NCI-H748 (cell line): ENCODE results near the gene EIF1AD.

Experiments
- DNase-seq: peaks from one replicate; lab custom pipeline; 2025; ENCODE audit not compliant: unreplicated experiment; lab: John Stamatoyannopoulos, UW

EIF1AD gene

DNA sequence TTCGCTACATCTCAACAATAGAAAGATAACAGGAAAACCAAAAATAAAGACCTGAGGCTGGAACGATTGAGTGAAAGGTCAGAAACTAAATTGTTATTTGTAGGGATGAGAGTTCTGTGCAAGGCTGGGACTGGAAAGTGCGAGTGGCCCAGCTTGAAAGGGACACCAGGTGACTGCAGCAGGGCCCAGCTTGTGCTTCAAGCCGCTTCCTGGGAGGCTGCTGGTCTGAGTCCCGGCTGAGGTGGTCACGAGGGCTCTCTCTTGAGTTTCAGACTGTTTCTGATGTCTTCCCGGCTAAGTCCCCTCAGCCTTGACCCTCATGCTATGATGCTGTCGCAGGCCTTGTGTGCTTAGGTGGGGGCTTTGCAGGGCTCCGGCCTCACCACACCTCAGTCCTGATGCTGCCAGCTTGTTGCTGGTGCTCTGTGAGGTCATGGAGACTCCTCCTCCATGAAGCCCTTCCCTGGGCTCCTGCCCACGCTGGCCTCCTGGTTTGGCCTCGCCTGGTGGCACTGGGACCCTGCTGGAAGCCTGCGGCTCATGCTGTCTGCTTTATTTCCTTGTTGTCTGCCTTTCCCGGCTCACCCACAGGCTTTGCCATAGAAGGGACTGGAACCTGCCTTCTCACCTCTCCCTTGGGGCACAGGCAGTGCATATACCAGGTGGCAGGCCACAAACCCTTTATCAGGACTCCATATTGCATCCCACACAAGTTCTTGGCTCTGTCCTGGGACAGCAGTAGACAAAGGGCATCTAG is 4.4 kb upstream of the EIF1AD start:
- no peak for DNase-seq

DNA sequence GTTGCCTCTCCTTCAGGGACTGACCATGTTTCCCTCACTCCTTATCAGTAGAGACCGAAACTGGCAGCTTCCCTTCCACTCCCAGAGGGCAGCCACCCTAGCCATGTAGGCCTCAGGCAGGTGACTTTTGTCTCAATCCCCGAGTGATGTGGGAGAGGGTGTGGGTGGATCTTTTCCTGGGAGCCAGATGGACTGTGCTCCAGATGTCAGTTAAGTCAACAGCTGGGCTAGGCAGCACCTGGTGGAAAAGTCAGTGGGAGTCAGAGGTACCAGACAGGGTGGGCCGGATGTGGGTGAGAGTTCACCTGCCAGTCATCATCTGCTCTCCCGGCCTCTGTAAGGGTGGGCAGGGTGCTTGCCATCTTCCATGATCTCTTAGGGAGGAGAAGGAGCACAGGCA is 2.2 kb upstream of the EIF1AD start:
- DNase-seq, result no peak

DNA sequence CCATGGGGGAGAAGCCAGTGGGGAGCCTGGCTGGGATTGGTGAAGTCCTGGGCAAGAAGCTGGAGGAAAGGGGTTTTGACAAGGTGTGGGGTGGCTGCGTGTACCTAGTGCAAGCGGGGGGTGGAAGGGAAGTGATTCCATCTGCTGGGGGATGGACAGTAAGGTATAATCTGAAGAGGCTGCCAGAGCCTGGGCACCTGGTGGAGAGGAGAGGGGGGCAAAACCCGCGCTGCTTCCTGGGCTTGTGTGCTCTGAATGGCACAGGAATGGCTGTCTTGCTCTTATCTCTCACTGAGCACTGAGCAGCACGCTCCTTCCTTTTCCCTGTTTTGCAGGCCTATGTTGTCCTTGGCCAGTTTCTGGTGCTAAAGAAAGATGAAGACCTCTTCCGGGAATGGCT is 1.3 kb upstream of the EIF1AD start:
- no peak for DNase-seq

DNA sequence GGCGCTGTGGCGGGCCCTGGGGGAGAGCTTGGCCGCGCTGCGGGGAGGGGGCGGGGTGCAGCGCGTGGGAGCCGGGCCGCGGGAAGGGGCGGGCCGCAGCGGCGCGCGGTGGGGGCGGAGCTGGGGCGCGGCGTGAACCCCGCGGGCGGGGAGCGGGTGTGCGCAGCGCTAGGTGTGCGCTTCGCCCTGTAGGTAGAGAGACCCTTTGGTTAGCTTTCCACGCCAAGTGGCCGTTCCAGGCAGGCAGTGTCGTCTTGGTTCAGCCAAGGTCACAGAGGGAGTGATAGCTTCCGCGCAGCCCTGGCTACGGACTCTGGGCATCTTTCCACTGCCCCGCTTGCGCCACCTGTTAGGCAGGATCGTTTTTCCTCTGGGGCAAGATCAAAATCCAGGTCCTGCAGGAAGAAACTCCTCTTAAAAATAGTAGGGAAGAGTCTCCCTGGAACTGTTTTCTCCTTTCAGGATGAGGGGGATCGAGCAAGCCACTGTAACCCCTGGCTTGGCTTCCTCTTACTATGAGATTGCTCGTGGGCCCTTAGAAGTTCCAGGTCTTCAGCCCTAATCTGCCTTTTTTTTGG is 780 bp upstream of the EIF1AD start:
- DNase-seq, result peak; percentile 71

DNA sequence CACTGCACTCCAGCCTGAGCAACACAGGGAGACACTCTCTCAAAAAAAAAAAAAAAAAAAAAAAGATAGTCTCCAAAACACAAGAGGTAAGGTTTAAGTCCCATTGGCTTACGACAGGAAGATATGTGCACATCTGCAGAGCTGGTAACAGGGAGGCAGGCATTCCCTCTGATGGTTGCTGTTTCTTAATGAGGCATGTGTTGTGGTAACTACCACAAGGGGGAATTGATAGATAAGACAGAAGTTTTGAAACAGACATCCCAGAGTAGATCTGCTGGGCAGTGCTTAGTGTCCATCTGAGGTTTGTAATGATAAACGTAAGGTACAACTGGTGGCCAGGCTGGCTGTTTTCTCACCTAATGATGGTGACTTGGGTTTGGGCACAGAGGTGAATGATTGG is 4.7 kb downstream of the EIF1AD start:
- no peak for DNase-seq

DNA sequence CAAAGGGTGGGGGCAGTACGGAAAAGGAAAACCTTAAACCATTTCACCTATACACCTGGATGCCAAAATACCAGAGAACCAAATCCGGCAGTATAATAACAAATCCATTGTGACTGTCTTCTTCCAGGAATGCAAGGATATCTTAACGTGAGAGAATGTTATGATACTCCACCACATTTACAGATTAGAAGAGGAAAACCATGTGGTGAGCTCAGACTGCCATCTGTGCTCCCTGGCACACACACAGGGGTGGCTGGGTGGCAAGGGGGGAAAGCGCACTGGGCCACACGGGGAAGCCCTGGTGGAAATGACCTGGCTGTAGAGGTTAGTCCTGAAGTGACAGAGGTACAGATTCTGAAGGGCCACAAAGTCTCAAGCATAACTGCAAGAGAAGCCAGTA is 9.9 kb downstream of the EIF1AD start:
- DNase-seq, result no peak

DNA sequence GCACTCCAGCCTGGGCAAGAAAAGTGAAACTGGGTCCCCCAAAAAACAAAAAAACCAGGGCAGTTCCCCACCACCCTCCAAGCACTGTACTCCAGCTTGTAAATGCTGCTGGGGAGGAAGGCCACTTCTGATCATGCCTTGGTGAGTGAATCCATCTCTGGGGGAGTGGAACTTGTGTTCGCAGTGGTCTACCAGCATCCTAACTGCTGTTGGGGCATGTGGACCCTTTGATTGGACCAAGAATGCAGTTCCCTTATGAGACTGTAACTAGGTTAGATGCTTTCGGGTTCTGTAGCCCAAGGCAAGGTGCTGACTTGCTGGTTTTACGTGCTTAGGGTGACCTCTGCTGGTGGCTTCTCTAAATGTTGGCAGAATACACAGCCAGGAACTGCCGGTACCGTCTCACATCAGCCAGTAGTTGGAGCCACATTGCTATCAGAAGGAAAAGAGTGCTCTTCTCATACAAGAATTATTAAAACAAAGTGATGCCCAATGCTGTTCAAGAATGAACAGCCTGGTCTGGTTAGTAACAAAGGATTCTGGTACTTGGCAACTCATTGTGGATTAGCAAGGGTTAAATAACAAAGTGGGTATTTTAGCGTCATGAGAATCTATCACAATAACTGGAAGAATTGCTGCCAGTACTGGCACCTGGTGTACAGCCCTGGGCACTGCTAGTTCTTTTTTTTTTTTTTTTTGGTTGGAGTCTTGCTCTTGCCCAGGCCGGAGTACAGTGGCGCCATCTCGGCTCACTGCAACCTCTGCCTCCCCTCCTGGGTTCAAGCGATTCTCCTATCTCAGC is 13.0 kb downstream of the EIF1AD start:
- DNase-seq, result peak; percentile 87

DNA sequence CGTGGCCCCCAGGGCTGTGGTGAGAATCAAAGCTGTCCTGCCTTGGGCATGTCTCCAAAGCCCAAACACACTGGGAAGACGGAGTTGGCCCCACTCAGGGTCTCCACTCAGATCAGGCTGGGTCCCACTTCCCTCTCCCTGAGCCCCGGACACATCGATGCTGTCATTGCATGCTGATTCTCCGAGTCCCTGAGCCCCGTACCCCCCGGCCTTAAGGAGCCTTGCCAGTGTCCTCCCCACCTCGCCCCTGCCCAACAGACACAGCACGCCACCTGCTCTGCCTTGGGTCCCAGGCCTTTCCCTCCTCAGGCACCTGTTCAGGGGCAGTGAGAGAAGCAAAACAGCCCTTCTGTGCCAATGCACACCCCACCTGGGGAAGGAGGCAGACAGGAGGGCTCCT is 14.6 kb downstream of the EIF1AD start:
- DNase-seq, result no peak

DNA sequence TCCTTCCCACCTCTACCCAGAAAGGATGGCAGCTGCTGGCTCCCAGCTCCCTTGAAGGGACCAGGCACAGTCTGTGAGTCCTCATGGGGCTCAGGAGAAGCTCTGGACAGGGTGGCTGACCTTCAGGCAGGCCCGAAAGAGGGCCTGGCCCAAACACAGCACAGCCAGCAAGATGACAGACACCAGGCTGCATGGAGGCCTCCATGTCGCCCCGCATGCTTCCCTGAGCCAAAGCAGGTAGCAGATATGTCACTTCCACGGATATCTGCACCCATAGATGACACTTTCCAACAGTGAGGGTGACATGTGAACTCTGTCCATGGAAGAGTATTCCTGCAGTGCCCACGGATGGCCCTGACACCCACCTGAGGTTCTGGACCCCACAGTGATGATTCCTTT is 18.4 kb downstream of the EIF1AD start:
- DNase-seq, result no peak

DNA sequence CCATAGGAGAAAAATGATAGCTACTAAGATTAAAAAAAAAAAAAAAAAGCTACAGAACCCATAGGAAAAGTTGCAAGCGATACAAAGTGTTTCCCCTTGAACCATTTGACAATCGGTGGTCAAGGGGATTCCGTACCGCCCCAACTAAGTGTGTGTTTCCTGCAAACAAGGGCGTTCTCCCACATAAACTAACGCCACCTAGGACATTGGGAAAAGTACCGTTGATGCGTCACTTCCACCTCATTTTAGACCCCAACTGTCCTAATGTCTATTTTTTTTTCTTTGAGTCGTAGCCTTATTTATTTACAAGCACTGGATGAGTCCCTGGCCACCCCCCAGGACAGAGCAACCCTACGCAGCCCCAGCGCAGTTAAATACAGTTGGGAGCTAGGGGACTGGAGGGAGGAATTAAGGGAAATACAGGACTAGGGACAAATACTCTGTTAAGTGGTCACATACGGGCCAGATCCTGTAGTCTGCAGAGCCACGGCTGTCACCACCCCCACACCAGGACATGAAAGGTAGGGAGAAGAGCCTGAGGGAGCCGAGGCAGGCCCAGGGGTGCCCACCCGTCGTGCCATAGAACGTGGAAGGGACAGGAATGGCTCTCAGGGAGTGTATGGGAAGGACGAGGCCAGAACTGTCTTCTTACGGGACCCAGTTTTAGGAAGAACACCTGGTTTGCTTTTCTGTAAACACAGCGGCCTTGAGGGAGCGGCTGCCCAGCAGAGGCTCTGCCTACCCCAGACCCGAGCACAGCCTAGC is 19.0 kb downstream of the EIF1AD start:
- DNase-seq, result no peak

DNA sequence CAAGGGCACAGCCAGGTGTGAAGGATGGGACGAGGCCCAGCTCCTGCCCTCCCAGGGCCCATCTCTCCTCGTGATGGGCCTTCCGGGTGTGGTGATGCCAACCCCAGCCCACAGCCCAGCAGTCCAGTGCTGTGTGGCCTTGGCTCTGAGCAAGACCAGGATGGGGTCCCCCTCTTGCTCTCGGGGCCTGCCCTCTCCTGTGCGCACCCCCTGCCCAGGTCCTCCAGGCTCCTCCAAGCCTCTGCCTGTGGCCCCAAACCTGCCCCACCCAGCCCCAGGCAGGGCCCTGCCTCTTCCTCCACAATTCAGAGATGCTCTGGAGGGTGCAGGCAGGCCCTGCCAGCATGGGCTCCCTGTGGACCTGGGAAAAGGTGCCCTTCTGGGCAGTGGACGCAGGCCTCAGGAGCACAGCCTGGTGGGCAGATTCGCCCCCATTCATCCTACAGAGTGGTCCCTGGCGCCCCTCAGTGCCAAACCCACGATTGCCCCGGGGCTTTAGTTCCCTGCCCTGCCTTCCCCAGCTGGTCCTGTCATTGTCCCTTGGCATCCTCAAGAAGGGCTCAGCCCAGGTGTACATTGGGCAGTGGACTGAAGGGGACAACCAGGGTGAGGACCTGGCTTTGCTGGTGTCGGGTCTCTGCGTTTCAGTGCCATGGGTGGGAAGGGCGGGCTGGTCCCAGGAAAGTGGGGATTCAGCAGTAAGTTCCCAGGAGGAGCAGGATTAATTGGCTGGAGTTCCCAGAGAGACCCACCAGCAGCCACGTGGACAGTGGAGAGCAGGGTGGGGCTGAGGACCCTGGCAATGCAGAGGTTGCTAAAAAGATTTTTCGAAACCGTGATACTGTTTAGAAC is 19.8 kb downstream of the EIF1AD start:
- no peak for DNase-seq

DNA sequence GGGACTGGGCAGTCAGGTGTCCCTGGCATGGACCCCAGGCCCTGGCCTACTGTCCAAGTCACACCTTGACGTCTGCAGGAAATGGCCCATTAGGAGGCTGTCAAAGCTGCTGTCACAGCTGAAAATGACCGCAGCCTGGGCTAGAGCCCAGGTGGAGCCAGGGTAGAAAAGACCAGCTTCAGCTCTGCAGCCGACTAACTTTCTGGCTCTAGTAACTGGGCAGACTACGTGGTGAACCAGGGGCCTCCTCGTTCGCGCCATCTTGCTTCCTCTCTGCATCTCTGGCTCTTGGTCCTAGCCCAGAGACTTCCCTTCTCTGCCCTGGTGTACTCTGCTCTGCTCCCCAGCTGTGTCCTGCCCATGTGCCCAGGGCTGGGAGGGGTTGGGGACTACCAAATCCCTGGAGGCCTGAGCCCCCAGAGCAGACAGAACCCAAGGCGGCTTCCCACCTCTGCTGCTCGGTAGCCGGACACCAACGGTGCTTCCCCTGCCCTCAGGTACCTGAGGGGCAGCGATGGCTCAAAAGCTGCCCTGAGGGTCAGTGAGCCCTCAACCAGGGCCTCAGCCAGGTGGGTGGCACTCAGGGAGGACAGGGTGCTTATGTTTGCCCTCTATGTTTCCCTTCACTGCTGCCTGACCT is 20.7 kb downstream of the EIF1AD start:
- no peak for DNase-seq

DNA sequence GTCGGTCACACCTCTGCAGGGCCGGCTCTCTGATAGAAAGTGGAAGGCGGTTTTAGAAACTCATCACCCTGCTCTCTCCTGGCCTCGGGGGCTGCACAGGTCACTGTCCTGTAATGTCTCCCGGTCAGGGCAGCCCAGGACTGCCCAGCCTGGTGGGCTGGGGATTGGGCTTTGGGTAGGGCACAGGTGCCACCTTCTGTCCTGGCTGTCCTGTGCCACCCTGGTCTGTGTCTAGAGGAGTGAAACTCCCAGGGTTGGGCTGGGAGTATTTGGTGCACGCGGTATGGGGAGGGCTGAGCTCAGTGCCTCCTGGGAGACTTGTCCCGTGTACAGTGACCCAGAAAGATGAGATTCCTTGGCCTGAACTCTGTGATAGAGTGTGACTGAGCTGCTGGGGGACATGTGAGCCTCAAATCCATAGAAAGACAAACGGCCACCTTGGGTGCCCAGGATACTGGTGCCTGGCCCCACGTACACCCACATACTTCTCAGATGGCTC is 22.6 kb downstream of the EIF1AD start:
- DNase-seq, result no peak

DNA sequence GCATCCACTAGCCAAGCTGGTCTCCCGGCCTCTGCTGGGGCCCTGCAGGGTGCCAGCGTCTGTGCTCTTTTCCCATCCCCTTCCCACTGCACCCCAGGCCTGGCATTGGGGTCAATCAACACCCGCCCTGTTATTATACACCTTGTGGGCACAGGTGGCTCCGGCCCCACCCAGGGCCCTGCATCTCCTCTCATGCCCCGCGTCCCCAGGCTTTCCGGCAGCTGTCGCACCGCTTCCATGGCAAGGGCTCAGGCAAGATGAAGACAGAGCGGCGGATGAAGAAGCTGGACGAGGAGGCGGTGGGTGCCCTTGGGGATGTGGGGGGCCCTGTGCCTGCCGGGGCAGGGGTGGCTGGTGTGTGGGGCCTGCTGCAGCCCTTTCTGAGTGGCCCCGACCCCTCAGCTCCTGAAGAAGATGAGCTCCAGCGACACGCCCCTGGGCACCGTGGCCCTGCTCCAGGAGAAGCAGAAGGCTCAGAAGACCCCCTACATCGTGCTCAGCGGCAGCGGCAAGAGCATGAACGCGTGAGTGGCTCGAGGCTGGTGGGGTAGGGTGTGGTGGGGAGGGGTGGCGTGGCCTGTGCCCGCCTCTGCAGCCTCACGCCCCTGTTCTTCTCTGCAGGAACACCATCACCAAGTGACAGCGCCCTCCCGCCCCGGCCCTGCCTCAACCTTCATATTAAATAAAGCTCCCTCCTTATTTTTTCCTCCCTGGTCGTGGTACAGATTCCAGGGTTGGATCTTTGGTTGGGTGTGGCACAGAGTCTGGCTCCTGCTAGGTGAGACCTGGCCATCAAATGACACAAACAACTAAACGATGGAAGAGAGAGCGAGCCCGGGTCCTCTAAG is 23.3 kb downstream of the EIF1AD start:
- DNase-seq, result no peak

DNA sequence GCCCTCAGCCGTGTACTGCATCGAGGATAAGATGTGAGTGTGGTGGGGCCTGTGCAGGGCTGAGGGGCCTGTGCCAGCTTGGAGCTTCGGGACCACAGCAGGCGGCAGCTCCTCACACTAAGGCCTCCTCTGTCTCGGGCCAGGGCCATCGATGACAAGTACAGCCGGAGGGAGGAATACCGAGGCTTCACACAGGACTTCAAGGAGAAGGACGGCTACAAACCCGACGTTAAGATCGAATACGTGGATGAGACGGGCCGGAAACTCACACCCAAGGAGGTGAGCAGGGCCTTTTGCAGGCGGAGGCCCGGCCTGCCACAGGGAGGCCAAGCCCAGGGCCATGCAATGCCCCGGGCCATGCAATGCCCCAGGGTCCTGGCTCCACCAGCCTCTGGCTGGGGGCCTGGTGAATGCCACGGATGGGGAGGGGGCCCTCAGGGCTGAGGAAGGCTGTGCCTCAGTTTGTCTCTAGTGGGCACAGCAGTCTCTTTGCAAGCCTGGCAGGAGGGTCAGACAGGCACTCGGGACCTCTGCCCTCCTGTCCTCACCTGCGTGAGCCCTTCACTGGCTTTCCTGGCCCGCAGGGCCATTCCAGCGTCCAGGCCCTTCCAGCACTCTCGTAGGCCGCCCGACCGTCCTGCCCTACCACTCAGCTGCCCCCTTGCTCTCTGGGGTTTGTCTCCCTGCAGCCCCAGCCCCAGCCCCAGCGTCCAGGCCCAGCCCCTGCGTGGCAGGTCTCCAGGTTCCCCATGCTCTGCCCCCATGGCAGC is 24.2 kb downstream of the EIF1AD start:
- no peak for DNase-seq

DNA sequence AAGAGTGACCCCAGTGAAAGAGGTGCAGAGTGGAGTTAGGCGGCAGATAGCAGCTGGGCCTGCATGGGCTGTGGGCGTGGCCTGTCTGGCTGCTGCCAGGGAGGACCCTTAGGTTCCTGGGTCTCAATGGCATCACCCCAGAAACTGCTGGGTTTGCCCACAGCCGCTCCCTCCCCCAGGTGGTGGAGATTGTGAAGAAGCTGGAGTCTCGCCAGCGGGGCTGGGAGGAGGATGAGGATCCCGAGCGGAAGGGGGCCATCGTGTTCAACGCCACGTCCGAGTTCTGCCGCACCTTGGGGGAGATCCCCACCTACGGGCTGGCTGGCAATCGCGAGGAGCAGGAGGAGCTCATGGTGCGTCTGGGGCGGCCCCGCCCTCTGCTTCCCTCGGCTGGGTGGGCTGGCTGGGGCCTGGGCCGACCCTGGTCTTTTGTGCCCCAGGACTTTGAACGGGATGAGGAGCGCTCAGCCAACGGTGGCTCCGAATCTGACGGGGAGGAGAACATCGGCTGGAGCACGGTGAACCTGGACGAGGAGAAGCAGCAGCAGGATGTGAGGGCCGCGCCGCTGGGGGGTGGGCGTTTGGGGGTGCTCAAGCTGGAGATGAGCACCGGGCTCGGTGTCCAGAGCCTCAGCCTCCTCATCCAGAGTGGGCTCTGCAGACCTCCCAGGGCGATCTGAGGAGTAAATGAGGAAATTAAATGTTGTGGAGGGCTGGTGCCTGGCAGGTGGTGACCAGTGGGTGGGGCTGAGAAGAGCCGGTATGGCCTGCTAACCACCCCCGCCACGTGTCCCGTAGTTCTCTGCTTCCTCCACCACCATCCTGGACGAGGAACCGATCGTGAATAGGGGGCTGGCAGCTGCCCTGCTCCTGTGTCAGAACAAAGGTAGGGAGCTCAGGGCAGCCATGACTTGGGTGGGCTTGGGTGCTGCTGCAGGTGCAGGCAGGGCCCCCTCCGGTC is 25.5 kb downstream of the EIF1AD start:
- DNase-seq, result no peak

DNA sequence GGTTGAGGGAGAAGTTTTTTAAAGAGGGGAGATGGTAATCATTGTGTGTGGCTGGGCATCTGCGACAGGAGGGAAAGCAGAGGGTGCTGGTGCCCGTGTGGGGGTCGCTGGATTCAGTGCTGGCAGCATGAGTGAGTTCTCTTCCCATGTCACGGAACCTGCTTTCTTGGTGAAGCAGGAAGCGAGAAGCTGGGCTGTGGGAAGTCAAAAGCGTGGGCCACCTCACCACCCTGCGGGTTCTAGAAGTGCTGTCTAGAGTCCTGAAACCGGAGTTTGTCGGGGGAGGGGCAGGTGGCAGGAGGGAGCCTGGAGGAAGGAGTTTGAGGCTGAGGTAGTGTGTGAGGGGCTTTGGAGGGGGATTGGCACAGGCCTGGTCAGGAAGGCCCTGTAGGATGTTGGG is 26.2 kb downstream of the EIF1AD start:
- DNase-seq, result no peak
